ENCODE data around the gene HNF1B.
"Not testable (repeated sequence)": the region's sequence is repeated elsewhere in the genome, so short reads cannot be mapped to it uniquely, and the experiment has no call there.

Gene HNF1B

DNA sequence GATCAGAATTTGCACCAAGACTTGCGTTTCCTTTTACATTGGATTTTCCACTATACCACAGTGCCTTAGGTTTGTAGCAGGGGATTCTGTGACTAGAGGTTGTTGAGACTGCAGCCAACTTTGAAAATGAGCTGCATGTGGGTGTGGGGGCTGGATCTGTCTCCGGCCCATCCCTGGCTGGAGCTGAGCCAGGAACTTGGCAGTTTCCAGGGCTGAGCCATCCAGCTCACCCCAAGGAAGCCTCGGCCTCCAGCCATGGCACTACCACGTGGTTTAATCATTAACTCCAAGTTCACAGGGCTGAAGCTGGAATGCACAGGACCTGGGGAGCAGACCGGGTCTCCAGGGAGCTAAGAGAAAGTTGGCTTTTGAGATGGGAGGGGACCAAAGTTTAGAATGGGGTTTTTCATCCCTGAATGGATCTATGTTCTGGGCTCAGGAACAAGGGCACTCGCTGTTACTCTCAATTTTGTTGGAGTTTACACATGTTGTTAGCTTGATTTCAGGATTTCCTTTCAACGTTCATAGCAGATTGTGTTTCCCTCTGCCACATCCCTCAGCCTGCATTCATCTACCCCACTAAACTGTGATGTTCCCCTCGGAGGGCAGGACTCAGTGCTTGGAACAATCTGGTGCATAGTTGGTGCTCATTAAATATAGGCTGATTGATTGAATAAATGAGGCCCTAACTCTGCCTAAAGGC is 42.3 kb upstream of the HNF1B start:
- no peaks in the 10 kb centered on the region for H3K9me3 ChIP-seq (ENCODE audit: low read depth, low read length)
- DNase-seq (ENCODE audit: low read depth, low spot score): no peak
- H3K27ac ChIP-seq: no peak overlapping the region
- H3K9ac ChIP-seq (ENCODE audit: insufficient read length): no peak overlapping the region
- no peak for TF ChIP-seq EZH2 (IDR thresholded peaks at IDR 0.05)
- TF ChIP-seq FOXP2 (optimal IDR thresholded peaks at IDR 0.05; ENCODE audit: control extremely low read depth, extremely low read length, insufficient read depth): no peak
- no peak for TF ChIP-seq POLR2AphosphoS5 (IDR thresholded peaks at IDR 0.05; ENCODE audit: borderline replicate concordance, low read depth, low read length)
- no peaks in the 10 kb centered on the region for H3K36me3 ChIP-seq (ENCODE audit: insufficient read depth, low read length)
- H3K4me3 ChIP-seq: no peak overlapping the region

DNA sequence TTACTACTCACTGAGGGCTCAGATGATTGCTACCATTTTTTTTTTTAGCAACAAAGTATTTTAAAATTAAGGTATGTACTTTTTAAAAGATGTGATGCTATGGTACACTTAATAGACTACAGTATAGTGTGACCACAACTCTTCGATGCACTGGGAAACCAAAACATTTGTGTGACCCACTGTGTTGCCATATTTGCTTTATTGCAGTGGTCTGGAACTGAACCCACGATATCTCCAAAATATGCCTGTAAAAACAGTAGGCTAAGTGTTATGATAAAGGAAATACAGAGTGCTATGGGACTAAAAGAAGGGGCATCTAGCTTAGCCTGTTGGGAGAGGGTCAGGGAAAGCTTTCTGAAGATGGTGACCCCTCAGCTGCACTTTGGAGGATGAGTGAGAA is 41.6 kb upstream of the HNF1B start:
- TF ChIP-seq FOXP2 (optimal IDR thresholded peaks at IDR 0.05; ENCODE audit: control extremely low read depth, extremely low read length, insufficient read depth): no peak
- TF ChIP-seq EZH2 (IDR thresholded peaks at IDR 0.05): no peak
- TF ChIP-seq POLR2AphosphoS5 (IDR thresholded peaks at IDR 0.05; ENCODE audit: borderline replicate concordance, low read depth, low read length): no peak
- no peaks in the 10 kb centered on the region for H3K36me3 ChIP-seq (ENCODE audit: insufficient read depth, low read length)
- no peak for DNase-seq (ENCODE audit: low read depth, low spot score)
- H3K9ac ChIP-seq (ENCODE audit: insufficient read length): no peak overlapping the region
- no peak overlapping the region for H3K4me3 ChIP-seq
- no peaks in the 10 kb centered on the region for H3K9me3 ChIP-seq (ENCODE audit: low read depth, low read length)
- no peak overlapping the region for H3K27ac ChIP-seq

DNA sequence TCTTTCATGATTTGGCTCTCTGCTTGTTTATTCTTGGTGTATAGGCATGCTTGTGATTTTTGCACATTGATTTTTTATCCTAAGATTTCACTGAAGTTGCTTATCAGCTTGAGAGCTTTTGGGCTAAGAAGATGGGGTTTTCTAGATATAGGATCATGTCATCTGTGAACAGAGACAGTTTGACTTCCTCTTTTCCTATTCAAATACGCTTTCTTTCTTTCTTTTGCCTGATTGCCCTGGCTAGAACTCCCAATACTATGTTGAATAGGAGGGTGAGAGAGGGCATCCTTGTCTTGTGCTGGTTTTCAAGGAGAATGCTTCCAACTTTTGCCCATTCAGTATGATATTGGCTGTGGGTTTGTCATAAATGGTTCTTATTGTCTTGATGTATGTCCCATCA is 37.6 kb upstream of the HNF1B start:
- not testable (repeated sequence) for H3K4me3 ChIP-seq; H3K36me3 ChIP-seq (ENCODE audit: insufficient read depth, low read length); DNase-seq (ENCODE audit: low read depth, low spot score); H3K27ac ChIP-seq; H3K9ac ChIP-seq (ENCODE audit: insufficient read length); H3K9me3 ChIP-seq (ENCODE audit: low read depth, low read length)

DNA sequence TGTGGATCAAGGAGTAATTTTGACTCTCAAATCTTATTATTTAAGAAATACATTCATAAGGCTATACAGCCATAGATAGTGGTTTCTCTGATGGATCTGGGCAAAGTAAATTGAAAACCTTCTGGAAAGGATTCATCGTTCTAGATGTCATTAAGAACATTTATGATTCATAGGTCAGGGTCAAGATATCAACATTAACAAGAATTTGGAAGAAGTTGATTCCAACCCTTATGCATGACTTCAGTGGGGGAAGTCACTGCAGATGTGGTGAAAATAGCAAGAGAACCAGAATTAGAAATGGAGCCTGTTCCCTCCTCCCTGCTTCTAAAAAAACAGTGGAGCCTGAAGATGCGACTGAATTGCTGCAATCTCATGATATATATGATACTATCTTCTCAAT is 36.6 kb upstream of the HNF1B start:
- Histone ChIP-seq H3K4me3 (no peak overlapping the region), H3K36me3 (ENCODE audit: insufficient read depth, low read length) (no peaks in the 10 kb centered on the region), H3K27ac (no peak overlapping the region), H3K9ac (ENCODE audit: insufficient read length) (no peak overlapping the region), H3K9me3 (ENCODE audit: low read depth, low read length) (no peaks in the 10 kb centered on the region)
- no peak for DNase-seq (ENCODE audit: low read depth, low spot score)
- TF ChIP-seq POLR2AphosphoS5 (IDR thresholded peaks at IDR 0.05; ENCODE audit: borderline replicate concordance, low read depth, low read length) (no peak), EZH2 (IDR thresholded peaks at IDR 0.05) (no peak), FOXP2 (optimal IDR thresholded peaks at IDR 0.05; ENCODE audit: control extremely low read depth, extremely low read length, insufficient read depth) (no peak)

DNA sequence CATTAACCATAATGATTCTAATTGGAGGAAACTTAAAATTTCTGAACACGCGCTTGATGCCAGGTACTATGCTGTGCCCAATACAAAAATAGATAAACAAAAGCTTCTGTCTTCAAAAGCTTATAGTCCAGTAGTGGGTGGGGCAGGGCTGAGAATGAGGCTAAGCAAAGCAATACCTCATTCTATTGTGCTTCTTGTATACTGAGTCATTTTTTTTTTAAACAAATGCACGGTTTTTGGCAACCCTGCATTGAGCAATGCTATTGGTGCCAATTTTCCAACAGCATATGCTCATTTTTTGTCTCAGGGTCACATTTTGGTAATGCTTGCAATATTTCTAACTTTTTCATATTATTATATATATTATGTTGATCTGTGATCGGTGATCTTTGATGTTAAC is 34.7 kb upstream of the HNF1B start:
- H3K9me3 ChIP-seq (ENCODE audit: low read depth, low read length): no peaks in the 10 kb centered on the region
- no peak for DNase-seq (ENCODE audit: low read depth, low spot score)
- H3K4me3 ChIP-seq: no peak overlapping the region
- TF ChIP-seq EZH2 (IDR thresholded peaks at IDR 0.05) (no peak), POLR2AphosphoS5 (IDR thresholded peaks at IDR 0.05; ENCODE audit: borderline replicate concordance, low read depth, low read length) (no peak), FOXP2 (optimal IDR thresholded peaks at IDR 0.05; ENCODE audit: control extremely low read depth, extremely low read length, insufficient read depth) (no peak)
- H3K9ac ChIP-seq (ENCODE audit: insufficient read length): no peak overlapping the region
- no peak overlapping the region for H3K27ac ChIP-seq
- no peaks in the 10 kb centered on the region for H3K36me3 ChIP-seq (ENCODE audit: insufficient read depth, low read length)

DNA sequence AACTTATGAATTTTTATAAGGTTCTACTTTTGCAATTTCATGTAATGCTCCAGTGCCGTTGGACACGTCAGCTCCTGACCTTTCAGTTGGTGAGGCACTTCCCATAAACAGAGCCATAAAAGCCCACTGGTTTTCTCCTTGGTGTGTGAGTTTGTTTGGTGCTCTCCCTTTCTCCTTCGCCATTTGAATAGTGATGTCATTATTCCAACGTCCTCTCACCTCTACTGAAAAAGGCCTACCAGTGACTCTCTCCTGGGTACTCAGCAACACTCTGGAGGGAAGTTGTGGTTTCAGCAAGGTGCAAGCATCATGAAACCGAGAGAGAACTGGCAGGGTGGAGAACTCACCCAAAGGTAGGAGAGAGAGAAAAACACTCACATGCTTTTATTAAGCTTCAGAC is 29.6 kb upstream of the HNF1B start:
- H3K36me3 ChIP-seq (ENCODE audit: insufficient read depth, low read length): no peaks in the 10 kb centered on the region
- H3K4me3 ChIP-seq: no peak overlapping the region
- H3K9ac ChIP-seq (ENCODE audit: insufficient read length): no peak overlapping the region
- H3K27ac ChIP-seq: no peak overlapping the region
- no peaks in the 10 kb centered on the region for H3K9me3 ChIP-seq (ENCODE audit: low read depth, low read length)
- DNase-seq (ENCODE audit: low read depth, low spot score): no peak
- TF ChIP-seq POLR2AphosphoS5 (IDR thresholded peaks at IDR 0.05; ENCODE audit: borderline replicate concordance, low read depth, low read length) (no peak), EZH2 (IDR thresholded peaks at IDR 0.05) (no peak), FOXP2 (optimal IDR thresholded peaks at IDR 0.05; ENCODE audit: control extremely low read depth, extremely low read length, insufficient read depth) (no peak)

DNA sequence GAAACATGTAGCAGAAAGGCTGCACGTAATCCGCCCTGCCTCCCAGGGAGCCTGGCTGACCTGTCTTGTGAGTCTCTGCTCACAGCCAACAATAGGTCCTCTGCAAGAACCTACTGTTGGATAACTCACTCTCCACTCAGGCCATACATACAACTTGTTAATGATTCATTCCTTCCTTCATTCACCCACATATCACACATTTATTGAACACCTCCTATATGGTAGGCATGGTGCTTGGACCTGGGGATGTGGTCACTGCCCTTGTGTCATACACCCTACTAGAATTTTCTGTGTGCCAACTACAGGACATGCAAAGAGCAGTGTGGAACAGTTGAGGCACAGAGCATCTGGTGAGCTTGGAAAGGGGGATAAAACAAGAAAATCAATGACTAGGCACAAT is 28.1 kb upstream of the HNF1B start:
- DNase-seq (ENCODE audit: low read depth, low spot score): no peak
- H3K9ac ChIP-seq (ENCODE audit: insufficient read length): no peak overlapping the region
- H3K9me3 ChIP-seq (ENCODE audit: low read depth, low read length): no peaks in the 10 kb centered on the region
- H3K36me3 ChIP-seq (ENCODE audit: insufficient read depth, low read length): no peaks in the 10 kb centered on the region
- no peak overlapping the region for H3K4me3 ChIP-seq
- no peak for TF ChIP-seq EZH2 (IDR thresholded peaks at IDR 0.05)
- no peak for TF ChIP-seq POLR2AphosphoS5 (IDR thresholded peaks at IDR 0.05; ENCODE audit: borderline replicate concordance, low read depth, low read length)
- no peak for TF ChIP-seq FOXP2 (optimal IDR thresholded peaks at IDR 0.05; ENCODE audit: control extremely low read depth, extremely low read length, insufficient read depth)
- no peak overlapping the region for H3K27ac ChIP-seq

DNA sequence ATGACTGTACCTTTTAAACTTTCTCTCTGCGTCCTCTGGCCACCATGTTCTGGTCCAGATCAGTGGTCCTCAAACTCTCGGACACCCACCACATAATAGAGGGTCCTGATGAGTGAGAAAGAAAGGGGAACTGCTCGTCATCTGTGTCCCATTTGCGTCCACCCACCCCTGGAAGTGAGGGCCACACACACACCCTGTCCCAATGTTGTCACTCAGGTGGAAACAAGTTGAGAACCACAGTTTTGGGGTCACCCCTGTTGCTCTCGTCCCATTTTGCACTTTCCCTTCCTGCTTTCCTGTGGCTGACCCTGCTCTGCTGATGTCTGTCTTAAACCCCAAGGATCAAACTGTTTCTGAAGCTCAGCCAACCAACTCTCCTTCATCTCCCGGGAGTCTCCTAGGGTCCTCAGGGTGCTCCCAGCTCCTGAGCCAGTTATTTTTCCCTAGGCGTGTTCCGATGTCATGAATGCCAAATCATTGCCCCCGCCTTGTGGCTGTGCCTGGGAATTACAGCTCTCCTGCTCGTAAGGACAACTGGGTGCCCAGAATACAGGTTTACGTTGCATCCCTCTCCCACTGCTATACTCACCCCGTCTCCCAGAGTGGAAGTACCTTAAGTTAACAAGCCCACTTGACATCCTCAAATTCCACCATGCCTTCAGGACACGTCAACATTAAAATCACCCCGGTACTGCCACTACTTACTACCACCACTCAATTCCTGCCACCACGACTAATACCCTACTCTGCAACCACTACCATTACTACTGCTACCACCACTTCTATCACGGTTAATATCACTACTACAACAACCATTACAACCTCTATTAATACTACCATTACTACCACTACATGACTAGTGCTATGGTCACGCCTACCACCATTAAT is 26.0 kb upstream of the HNF1B start:
- no peak overlapping the region for H3K27ac ChIP-seq
- no peak for DNase-seq (ENCODE audit: low read depth, low spot score)
- H3K36me3 ChIP-seq (ENCODE audit: insufficient read depth, low read length): no peaks in the 10 kb centered on the region
- H3K9me3 ChIP-seq (ENCODE audit: low read depth, low read length): no peaks in the 10 kb centered on the region
- TF ChIP-seq EZH2 (IDR thresholded peaks at IDR 0.05) (no peak), FOXP2 (optimal IDR thresholded peaks at IDR 0.05; ENCODE audit: control extremely low read depth, extremely low read length, insufficient read depth) (no peak), POLR2AphosphoS5 (IDR thresholded peaks at IDR 0.05; ENCODE audit: borderline replicate concordance, low read depth, low read length) (no peak)
- no peak overlapping the region for H3K9ac ChIP-seq (ENCODE audit: insufficient read length)
- no peak overlapping the region for H3K4me3 ChIP-seq
